Measurements from ENCODE around the gene TGFBR2.

TGFBR2 gene

DNA sequence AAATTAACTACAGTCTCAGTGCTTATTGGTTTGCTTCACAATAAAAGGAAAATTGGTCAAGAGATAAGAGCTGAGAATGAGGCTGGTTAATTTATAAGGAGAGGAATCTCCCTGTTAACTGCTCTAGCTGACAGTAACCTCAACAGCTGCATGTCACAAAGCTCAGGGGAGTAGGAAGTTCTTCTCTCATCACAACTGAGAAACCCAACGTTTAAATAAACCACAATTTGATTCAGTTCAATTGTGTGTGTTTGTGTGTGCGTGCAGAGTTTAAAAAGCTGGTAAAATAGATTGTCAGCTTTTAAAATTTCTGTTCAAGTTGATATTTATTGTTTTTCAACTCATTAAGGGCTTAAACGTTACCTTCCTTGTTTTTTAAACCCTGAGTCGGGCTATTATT is 3.5 kb upstream of the TGFBR2 start:
- CTCF ChIA-PET, result no interaction called here
- Histone ChIP-seq H3K36me3 (ENCODE audit: control insufficient read depth in 2 of 2, insufficient read depth in 1 of 2, low read length in 2 of 2) (no peaks in the 10 kb centered on the region), H3K27ac (ENCODE audit: extremely low read depth, low read depth, low read length) (no peak overlapping the region), H3K4me3 (ENCODE audit: low read depth, low read length) (no peak overlapping the region), H3K4me1 (ENCODE audit: control insufficient read depth, insufficient read depth, low read length) (no peaks in the 10 kb centered on the region), H3K9me3 (ENCODE audit: control insufficient read depth, insufficient read depth, low read depth, low read length) (no peaks in the 10 kb centered on the region)
- POLR2A ChIA-PET, result no interaction called here
- TF ChIP-seq, protein P1, sequence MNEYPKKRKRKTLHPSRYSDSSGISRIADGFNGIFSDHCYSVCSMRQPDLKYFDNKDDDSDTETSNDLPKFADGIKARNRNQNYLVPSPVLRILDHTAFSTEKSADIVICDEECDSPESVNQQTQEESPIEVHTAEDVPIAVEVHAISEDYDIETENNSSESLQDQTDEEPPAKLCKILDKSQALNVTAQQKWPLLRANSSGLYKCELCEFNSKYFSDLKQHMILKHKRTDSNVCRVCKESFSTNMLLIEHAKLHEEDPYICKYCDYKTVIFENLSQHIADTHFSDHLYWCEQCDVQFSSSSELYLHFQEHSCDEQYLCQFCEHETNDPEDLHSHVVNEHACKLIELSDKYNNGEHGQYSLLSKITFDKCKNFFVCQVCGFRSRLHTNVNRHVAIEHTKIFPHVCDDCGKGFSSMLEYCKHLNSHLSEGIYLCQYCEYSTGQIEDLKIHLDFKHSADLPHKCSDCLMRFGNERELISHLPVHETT (tag by site-specific recombination; IDR thresholded peaks at IDR 0.05), result no peak
- TF ChIP-seq ZNF433 (tag by site-specific recombination; IDR thresholded peaks at IDR 0.05; ENCODE audit: low read depth) (no peak), ZNF239 (tag by site-specific recombination; IDR thresholded peaks at IDR 0.05) (no peak), ZNF302 (tag by site-specific recombination; IDR thresholded peaks at IDR 0.05; ENCODE audit: low read depth) (no peak)
- TF ChIP-seq, protein P2, sequence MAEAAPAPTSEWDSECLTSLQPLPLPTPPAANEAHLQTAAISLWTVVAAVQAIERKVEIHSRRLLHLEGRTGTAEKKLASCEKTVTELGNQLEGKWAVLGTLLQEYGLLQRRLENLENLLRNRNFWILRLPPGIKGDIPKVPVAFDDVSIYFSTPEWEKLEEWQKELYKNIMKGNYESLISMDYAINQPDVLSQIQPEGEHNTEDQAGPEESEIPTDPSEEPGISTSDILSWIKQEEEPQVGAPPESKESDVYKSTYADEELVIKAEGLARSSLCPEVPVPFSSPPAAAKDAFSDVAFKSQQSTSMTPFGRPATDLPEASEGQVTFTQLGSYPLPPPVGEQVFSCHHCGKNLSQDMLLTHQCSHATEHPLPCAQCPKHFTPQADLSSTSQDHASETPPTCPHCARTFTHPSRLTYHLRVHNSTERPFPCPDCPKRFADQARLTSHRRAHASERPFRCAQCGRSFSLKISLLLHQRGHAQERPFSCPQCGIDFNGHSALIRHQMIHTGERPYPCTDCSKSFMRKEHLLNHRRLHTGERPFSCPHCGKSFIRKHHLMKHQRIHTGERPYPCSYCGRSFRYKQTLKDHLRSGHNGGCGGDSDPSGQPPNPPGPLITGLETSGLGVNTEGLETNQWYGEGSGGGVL (tag by site-specific recombination; IDR thresholded peaks at IDR 0.05), result no peak

DNA sequence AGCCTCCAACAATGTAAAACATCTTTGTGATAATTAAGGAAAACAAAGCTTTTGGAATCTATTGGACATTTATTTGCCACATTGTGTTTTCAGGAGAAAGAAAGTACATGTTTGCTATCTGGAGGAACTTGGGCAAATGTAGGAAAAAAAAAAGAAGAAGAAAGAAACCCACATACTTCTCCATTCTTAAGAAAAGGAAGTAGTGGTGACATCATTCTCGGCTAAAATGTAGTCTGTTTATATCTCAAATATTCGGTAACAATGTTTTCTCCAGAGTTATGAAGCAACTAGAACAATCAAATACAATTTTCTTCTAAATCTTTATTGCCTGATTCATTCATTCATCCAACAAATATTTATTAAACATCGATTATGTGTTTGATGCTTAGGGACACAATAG is 2.3 kb upstream of the TGFBR2 start:
- H3K4me1 ChIP-seq (ENCODE audit: control insufficient read depth, insufficient read depth, low read length), result no peaks in the 10 kb centered on the region
- no peak overlapping the region for H3K27ac ChIP-seq (ENCODE audit: extremely low read depth, low read depth, low read length)
- H3K36me3 ChIP-seq (ENCODE audit: control insufficient read depth in 2 of 2, insufficient read depth in 1 of 2, low read length in 2 of 2), result no peaks in the 10 kb centered on the region
- ChIA-PET CTCF (no interaction called here), POLR2A (no interaction called here)
- H3K9me3 ChIP-seq (ENCODE audit: control insufficient read depth, insufficient read depth, low read depth, low read length), result no peaks in the 10 kb centered on the region
- no peak overlapping the region for H3K4me3 ChIP-seq (ENCODE audit: low read depth, low read length)
- no peak for TF ChIP-seq ZNF202 (tag by site-specific recombination; IDR thresholded peaks at IDR 0.05; ENCODE audit: borderline replicate concordance)
- no peak for TF ChIP-seq SCRT2 (tag by site-specific recombination; IDR thresholded peaks at IDR 0.05)
- TF ChIP-seq ZNF548 (tag by site-specific recombination; IDR thresholded peaks at IDR 0.05), result no peak
- TF ChIP-seq ZFP69B (tag by site-specific recombination; IDR thresholded peaks at IDR 0.05), result no peak
- no peak for TF ChIP-seq ZNF792 (tag by site-specific recombination; IDR thresholded peaks at IDR 0.05)
- TF ChIP-seq ZNF571 (tag by site-specific recombination; IDR thresholded peaks at IDR 0.05), result no peak
- TF ChIP-seq GLI2 (tag by site-specific recombination; IDR thresholded peaks at IDR 0.05; ENCODE audit: borderline replicate concordance, low read depth), result no peak
- no peak for TF ChIP-seq ZNF747 (tag by site-specific recombination; IDR thresholded peaks at IDR 0.05)
- TF ChIP-seq ZNF223 (tag by site-specific recombination; IDR thresholded peaks at IDR 0.05), result no peak
- TF ChIP-seq ZNF473 (tag by site-specific recombination; IDR thresholded peaks at IDR 0.05), result no peak
- no peak for TF ChIP-seq ZNF274 (IDR thresholded peaks at IDR 0.05; ENCODE audit: low read length)
- no peak for TF ChIP-seq ZNF274 (tag by site-specific recombination; IDR thresholded peaks at IDR 0.05; ENCODE audit: borderline replicate concordance)
- no peak for TF ChIP-seq ZNF211 (tag by site-specific recombination; IDR thresholded peaks at IDR 0.05; ENCODE audit: low read depth)
- TF ChIP-seq, protein P3, sequence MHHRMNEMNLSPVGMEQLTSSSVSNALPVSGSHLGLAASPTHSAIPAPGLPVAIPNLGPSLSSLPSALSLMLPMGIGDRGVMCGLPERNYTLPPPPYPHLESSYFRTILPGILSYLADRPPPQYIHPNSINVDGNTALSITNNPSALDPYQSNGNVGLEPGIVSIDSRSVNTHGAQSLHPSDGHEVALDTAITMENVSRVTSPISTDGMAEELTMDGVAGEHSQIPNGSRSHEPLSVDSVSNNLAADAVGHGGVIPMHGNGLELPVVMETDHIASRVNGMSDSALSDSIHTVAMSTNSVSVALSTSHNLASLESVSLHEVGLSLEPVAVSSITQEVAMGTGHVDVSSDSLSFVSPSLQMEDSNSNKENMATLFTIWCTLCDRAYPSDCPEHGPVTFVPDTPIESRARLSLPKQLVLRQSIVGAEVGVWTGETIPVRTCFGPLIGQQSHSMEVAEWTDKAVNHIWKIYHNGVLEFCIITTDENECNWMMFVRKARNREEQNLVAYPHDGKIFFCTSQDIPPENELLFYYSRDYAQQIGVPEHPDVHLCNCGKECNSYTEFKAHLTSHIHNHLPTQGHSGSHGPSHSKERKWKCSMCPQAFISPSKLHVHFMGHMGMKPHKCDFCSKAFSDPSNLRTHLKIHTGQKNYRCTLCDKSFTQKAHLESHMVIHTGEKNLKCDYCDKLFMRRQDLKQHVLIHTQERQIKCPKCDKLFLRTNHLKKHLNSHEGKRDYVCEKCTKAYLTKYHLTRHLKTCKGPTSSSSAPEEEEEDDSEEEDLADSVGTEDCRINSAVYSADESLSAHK (tag by site-specific recombination; IDR thresholded peaks at IDR 0.05), result no peak
- TF ChIP-seq ZNF707 (tag by site-specific recombination; IDR thresholded peaks at IDR 0.05), result no peak
- no peak for TF ChIP-seq ZBTB8A (tag by site-specific recombination; IDR thresholded peaks at IDR 0.05)
- TF ChIP-seq KLF10 (tag by site-specific recombination; IDR thresholded peaks at IDR 0.05), result no peak
- TF ChIP-seq, protein P4, sequence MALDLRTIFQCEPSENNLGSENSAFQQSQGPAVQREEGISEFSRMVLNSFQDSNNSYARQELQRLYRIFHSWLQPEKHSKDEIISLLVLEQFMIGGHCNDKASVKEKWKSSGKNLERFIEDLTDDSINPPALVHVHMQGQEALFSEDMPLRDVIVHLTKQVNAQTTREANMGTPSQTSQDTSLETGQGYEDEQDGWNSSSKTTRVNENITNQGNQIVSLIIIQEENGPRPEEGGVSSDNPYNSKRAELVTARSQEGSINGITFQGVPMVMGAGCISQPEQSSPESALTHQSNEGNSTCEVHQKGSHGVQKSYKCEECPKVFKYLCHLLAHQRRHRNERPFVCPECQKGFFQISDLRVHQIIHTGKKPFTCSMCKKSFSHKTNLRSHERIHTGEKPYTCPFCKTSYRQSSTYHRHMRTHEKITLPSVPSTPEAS (tag by site-specific recombination; IDR thresholded peaks at IDR 0.05), result no peak
- TF ChIP-seq, protein P5, sequence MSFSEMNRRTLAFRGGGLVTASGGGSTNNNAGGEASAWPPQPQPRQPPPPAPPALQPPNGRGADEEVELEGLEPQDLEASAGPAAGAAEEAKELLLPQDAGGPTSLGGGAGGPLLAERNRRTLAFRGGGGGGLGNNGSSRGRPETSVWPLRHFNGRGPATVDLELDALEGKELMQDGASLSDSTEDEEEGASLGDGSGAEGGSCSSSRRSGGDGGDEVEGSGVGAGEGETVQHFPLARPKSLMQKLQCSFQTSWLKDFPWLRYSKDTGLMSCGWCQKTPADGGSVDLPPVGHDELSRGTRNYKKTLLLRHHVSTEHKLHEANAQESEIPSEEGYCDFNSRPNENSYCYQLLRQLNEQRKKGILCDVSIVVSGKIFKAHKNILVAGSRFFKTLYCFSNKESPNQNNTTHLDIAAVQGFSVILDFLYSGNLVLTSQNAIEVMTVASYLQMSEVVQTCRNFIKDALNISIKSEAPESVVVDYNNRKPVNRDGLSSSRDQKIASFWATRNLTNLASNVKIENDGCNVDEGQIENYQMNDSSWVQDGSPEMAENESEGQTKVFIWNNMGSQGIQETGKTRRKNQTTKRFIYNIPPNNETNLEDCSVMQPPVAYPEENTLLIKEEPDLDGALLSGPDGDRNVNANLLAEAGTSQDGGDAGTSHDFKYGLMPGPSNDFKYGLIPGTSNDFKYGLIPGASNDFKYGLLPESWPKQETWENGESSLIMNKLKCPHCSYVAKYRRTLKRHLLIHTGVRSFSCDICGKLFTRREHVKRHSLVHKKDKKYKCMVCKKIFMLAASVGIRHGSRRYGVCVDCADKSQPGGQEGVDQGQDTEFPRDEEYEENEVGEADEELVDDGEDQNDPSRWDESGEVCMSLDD (tag by site-specific recombination; IDR thresholded peaks at IDR 0.05), result no peak

All from HEK293 (cell line).